GM12864 (cell line): ENCODE measurements around the gene AGAP5.
A peak's percentile ranks its signal among the peaks of the same experiment; 100 is the strongest.
"Not testable (repeated sequence)": the region's sequence is repeated elsewhere in the genome, so short reads cannot be mapped to it uniquely, and the experiment has no call there.

Experiments
- DNase-seq: peaks from one replicate; pipeline ENCODE4 v3.0.0-alpha.2; 2011; ENCODE audit warnings: low read depth
- H3K4me3 ChIP-seq: 2 replicates; pipeline ENCODE4 v1.5.1; 2011; ENCODE audit warnings: mild to moderate bottlenecking, low read depth, low read length, control low read depth
- TF ChIP-seq, protein P1 (sequence below): IDR thresholded peaks from 2 replicates; pipeline ENCODE4 v1.5.1; 2011; ENCODE audit warnings: low read depth, mild to moderate bottlenecking, moderate library complexity, low read length, control low read depth, inconsistent platforms; ENCODE audit errors: missing control alignments

The AGAP5 gene

GRCh38 chr10:73723516-73723915, 25.6 kb upstream of the AGAP5 start:
- DNase-seq, result no peak
- TF ChIP-seq, protein P1, sequence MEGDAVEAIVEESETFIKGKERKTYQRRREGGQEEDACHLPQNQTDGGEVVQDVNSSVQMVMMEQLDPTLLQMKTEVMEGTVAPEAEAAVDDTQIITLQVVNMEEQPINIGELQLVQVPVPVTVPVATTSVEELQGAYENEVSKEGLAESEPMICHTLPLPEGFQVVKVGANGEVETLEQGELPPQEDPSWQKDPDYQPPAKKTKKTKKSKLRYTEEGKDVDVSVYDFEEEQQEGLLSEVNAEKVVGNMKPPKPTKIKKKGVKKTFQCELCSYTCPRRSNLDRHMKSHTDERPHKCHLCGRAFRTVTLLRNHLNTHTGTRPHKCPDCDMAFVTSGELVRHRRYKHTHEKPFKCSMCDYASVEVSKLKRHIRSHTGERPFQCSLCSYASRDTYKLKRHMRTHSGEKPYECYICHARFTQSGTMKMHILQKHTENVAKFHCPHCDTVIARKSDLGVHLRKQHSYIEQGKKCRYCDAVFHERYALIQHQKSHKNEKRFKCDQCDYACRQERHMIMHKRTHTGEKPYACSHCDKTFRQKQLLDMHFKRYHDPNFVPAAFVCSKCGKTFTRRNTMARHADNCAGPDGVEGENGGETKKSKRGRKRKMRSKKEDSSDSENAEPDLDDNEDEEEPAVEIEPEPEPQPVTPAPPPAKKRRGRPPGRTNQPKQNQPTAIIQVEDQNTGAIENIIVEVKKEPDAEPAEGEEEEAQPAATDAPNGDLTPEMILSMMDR, result no peak
- no peak overlapping the region for H3K4me3 ChIP-seq

- not testable (repeated sequence) for DNase-seq, H3K4me3 ChIP-seq
Observed at GRCh38 chr10:73720561-73720960, 22.7 kb upstream of the AGAP5 start.

DNA sequence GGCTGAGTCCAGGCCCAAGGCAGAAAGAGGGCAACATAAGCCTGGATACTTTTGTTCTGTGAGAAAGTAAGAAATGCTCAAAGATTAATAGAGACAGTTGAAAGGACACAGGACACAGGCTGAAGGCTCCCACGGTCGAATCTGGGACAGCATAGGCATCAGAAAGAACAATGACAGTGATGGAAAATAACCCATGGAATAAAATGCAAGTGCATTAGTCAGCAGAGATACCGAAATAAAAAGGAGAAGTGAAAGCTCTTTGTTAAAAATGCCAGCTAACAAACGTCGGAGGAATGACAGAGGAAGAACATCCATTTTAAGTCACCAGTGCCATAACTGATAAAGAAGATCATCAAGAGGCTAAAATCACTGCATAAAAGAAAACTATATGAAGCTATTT, 19.6 kb upstream of the AGAP5 start:
- TF ChIP-seq, protein P1, result no peak
- peak; percentile 10 for DNase-seq
- H3K4me3 ChIP-seq, result no peak overlapping the region

DNA sequence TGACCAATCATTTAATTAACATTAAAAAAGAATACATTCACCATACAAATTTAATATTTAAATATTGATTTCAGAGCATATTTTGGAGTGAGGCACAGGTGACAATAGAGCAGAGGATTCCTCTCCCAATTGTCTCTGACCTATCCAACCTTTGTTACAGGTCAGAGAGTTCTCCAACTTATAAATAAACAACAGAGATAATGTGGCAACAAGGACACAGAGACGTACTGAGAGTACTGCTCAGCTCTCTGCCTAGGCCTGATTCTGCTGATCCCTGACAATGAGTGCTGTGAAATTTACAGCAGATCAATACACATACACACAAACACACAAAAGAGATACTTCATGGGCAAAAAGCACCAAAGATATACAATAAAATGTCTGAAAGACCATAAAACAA, 18.3 kb upstream of the AGAP5 start:
- TF ChIP-seq, protein P1, result no peak
- H3K4me3 ChIP-seq, result no peak overlapping the region
- no peak for DNase-seq

- not testable (repeated sequence) for DNase-seq, H3K4me3 ChIP-seq
Observed at GRCh38 chr10:73715179-73716156, 17.6 kb upstream of the AGAP5 start.

DNA sequence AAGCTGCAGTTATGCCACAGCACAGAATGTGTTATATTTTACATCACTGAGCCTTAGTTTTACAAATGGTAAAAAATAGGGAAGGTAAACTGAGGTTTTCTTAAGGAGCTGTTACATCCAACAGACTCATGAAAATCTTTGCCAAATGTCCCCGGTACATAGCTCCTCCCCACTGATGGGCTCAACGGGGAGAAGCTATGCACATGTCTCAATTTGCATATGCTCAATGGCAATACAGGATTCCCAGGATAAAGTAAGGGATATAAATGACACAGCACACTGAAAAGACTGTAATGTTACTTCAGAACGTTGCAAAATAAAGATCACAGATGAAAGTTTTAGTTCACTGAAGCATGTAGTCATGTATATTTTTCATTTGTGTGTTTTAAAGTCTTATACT, 16.6 kb upstream of the AGAP5 start:
- not testable (repeated sequence) for DNase-seq

GRCh38 chr10:73713912-73714311, 16.0 kb upstream of the AGAP5 start:
- H3K4me3 ChIP-seq, DNase-seq: not testable (repeated sequence)

More for the DNA sequence above, 16.6 kb upstream of the AGAP5 start:
- H3K4me3 ChIP-seq, result not testable (repeated sequence)

DNA sequence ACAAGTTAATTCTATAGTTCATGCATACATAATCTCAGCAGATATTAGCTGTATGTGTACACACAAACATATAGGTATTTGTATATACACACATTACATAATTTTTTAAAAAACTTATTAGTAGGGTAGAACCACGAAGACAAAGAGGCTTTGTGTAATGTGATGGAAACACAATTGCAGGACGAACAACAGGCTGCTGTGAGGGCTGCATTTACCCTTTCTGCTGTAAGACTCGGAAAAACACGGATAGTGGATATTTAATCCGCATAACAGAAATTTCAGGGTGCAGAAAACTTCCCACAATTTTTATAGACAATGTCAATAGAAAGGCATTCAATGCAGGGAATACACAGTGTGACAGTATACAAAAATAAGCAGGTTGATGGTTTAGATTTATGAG, 13.8 kb upstream of the AGAP5 start:
- not testable (repeated sequence) for DNase-seq

DNA sequence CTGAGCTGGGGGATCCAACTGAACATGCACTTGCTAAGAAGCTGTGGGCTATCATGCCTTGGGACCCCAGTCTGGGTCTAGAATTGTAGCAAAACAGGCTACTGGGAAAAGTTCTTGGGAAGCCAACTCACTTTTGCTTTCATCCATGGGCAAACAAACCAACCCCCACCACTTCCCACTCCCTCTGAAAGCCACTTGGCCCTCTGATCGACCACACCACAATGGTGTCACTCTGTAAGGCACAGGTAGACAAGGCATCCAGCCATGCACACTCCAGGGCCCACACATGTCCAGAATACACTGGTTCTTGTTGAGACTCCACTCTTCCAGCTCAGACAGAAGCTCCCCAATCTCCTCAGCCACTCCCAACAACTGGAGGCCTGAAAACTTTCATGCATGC, 10.2 kb upstream of the AGAP5 start:
- not testable (repeated sequence) for H3K4me3 ChIP-seq, DNase-seq

More for the DNA sequence above, 13.8 kb upstream of the AGAP5 start:
- H3K4me3 ChIP-seq, result not testable (repeated sequence)

DNA sequence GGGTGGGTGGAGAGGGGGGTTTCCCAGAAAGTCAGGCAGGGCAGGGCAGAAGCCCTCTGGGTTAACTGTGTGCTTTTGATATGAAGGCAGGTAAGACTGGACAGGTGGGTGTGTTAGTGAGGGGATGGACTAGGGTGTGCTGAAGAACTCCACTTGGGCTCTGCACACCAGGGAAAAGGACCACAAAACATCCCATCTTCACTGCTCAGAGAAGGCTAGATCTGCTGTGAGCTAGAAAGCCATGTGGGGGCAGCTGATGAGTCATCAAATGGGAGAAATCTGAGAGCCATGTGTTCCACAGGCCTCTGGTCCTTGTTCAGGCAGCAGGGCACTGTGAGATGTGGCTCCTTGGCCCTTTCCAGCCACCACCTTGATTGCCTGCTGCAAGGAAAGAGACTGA, 9.7 kb upstream of the AGAP5 start:
- not testable (repeated sequence) for H3K4me3 ChIP-seq, DNase-seq

GRCh38 chr10:73706488-73706887, 8.6 kb upstream of the AGAP5 start:
- H3K4me3 ChIP-seq, DNase-seq: not testable (repeated sequence)

GRCh38 chr10:73705506-73706072, 7.7 kb upstream of the AGAP5 start:
- not testable (repeated sequence) for H3K4me3 ChIP-seq, DNase-seq

DNA sequence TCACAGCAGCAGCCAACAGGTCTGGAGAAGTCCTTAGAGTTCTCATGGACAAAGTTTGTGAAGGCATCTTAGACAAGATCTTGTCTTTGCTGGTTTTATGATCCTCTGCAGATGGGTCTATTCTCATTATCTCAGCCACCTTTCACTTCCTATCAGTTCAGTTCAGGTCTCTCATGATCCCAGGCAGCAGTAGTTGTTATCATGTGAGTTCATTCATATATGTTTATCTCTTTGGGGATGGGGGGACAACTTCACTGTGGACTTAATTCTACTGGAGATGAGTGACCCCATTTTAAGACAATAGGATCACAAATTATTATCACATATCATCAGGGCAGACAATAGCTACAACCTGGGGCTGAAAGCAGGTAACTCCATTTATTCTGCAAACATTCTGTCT, 6.0 kb upstream of the AGAP5 start:
- not testable (repeated sequence) for DNase-seq, H3K4me3 ChIP-seq

DNA sequence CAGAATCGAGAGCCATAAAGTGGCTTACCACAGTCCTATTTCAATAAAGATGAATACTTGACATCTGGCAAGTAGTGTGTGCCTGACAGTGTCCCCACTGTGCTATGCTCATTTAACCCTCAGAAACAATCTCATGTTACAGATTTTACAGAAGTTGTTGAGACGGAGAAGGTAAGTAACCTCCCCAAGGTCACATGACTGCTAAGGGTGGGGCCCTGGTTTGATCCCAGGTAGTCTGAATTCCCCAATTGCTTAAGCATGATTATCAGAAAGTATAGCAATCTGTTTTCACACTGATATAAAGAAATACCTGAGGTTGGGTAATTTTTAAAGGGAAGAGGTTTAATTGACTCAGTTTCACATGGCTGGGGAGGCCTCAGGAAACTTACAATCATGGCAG, 910 bp upstream of the AGAP5 start:
- H3K4me3 ChIP-seq, DNase-seq: not testable (repeated sequence)

GRCh38 chr10:73695302-73695701, 2.6 kb downstream of the AGAP5 start:
- not testable (repeated sequence) for H3K4me3 ChIP-seq, DNase-seq

DNA sequence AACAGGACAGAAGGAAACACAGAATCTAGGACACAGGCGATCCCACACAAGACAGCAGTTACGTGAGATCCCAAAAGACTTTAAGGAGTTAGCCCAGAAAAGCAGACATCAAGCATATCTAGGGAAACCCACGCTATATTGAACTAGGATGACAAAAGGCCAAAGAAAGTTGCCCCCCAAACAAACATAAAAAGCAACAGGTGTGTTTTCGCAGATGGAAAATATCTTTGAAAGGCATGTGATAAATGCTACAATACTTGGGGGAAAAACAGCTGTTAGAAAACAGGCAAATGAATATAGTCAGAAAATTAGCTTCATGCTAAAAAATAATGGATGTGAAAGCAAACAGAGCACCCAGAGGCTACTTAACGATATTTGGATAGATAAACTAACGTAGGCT, 7.2 kb downstream of the AGAP5 start:
- not testable (repeated sequence) for DNase-seq, H3K4me3 ChIP-seq
